Lung (tissue), 12 donors: ENCODE data around the gene DCHS2. TPM values are rescaled to one million over a fixed set of nuclear protein-coding genes. Genes with fewer than 3 reads are reported as not detected.

Experiments
- ATAC-seq: fragments of 200-7000 bp; cut with Tn5 transposase; one replicate; pipeline ENCODE4 v1.9.1; 2020; ENCODE audit warnings: moderate number of reproducible peaks; ENCODE audit not compliant: insufficient read depth, low FRiP score
- DNase-seq, 3 donors: peaks; one replicate each; pipeline ENCODE4 v3.0.0-alpha.2; 2013 to 2017
- H3K27ac ChIP-seq, 2 donors: one replicate each; pipeline ENCODE4 v1.5.1; 2013; ENCODE audit warnings: mild to moderate bottlenecking in 2 of 2, moderate library complexity in 2 of 2, control low read depth in 1 of 2, inconsistent platforms in 1 of 2, low read depth in 1 of 2, low read length in 1 of 2
- H3K27me3 ChIP-seq, 3 donors: one replicate each; pipeline ENCODE4 v1.5.1; 2013; ENCODE audit warnings: low read length in 2 of 3; ENCODE audit not compliant: control insufficient read depth in 3 of 3, insufficient read depth in 3 of 3
- H3K36me3 ChIP-seq, 4 donors: one replicate each; pipeline ENCODE4 v1.5.1; 2013; ENCODE audit warnings: low read length in 4 of 4, mild to moderate bottlenecking in 1 of 4, moderate library complexity in 1 of 4; ENCODE audit not compliant: control insufficient read depth in 4 of 4, insufficient read depth in 4 of 4
- H3K4me1 ChIP-seq, 5 donors: one replicate each; pipeline ENCODE4 v1.5.1; 2013; ENCODE audit warnings: low read length in 5 of 5, mild to moderate bottlenecking in 2 of 5, moderate library complexity in 1 of 5; ENCODE audit not compliant: control insufficient read depth in 5 of 5, insufficient read depth in 5 of 5
- H3K4me3 ChIP-seq: one replicate; pipeline ENCODE4 v1.5.1; 2013; ENCODE audit warnings: mild to moderate bottlenecking, control low read depth, moderate library complexity
- H3K9ac ChIP-seq, 2 donors: one replicate each; pipeline ENCODE4 v1.5.1; 2013; ENCODE audit warnings: low read length in 2 of 2, control low read depth in 1 of 2; ENCODE audit not compliant: insufficient read depth in 1 of 2
- H3K9me3 ChIP-seq, 4 donors: one replicate each; pipeline ENCODE4 v1.5.1; 2013; ENCODE audit warnings: low read length in 3 of 4, mild to moderate bottlenecking in 1 of 4, moderate library complexity in 1 of 4; ENCODE audit not compliant: control insufficient read depth in 4 of 4, insufficient read depth in 3 of 4
- CTCF ChIP-seq: IDR thresholded peaks from 2 replicates; pipeline ENCODE4 v1.5.1; 2012; ENCODE audit warnings: mild to moderate bottlenecking; ENCODE audit errors: control extremely low read depth, extremely low read depth
- WGBS, 2 donors: extraction: QIAGEN DNeasy Blood & Tissue Kit; methylation state at CpG; one replicate each; pipeline ENCODE4 v1.1.7; 2013; 5-methylcytosine and 5-hydroxymethylcytosine counted together
- polyA plus RNA-seq, 2 donors: library from polyadenylated mRNA; stranded (reverse); fragments of 200-250 nt; gene quantifications; one replicate each; pipeline ENCODE4 v1.2.1, GENCODE V29; 2013
- total RNA-seq, 2 donors: library from RNA; depleted of rRNA in 1 of 2; stranded (reverse); fragments of >200 nt in 1 of 2; gene quantifications; one replicate each; pipeline ENCODE4 v1.2.1, GENCODE V29; 2014 to 2021
- donor health status: control.
- donor health status: control.
- donor health status: Bipolar disorder and iron deficiency.
- donor health status: healthy.
- donor health status: DM: yes; HTN: yes; CAD: no.

DCHS2 gene
- total and polyA plus RNA-seq, 4 donors, result 0.02 to 13.4 (median 0.53) TPM

DNA sequence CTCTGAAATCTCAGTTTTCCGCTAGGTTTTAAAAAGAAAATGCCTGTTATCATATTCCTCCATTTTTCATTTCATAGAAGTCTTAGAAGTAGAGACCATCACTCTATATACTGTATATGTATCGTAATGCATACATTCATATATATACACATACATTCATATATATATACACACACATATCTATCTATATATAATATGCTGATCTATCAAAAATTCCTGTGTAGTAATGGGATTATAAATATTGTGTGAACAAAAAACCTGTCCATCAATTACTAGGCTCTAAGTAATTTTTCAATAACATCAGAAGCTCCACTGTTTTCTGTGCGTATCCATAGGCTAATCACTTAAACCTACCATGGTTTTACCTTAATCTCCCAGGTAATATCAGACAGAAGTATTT, 150.2 kb downstream of the DCHS2 start:
- ATAC-seq, result no peak
- H3K4me3 ChIP-seq, result no peak overlapping the region

GRCh38 chr4:154335588-154335987, 156.0 kb downstream of the DCHS2 start:
- ATAC-seq (no peak), DNase-seq (no peak)
- Histone ChIP-seq H3K9ac (no peak overlapping the region), H3K27me3 (peaks cover 0 to 17% (median 16%) of the 10 kb centered on the region in 3 donors), H3K4me1 (peaks cover 0 to 8% (median 0%) of the 10 kb centered on the region in 5 donors), H3K9me3 (peaks cover 0 to 7% (median 0%) of the 10 kb centered on the region in 4 donors), H3K4me3 (no peak overlapping the region), H3K36me3 (no peaks in the 10 kb centered on the region), H3K27ac (no peak overlapping the region)
- WGBS, 2 donors, result 94 to 96% methylated on average over 2 of the region's 2 CpGs
- no peak for TF ChIP-seq CTCF

More for the DNA sequence above, 150.2 kb downstream of the DCHS2 start:
- H3K9me3 ChIP-seq, result no peaks in the 10 kb centered on the region
- peaks cover 0 to 3% (median 0%) of the 10 kb centered on the region in 5 donors for H3K4me1 ChIP-seq
- no peaks in the 10 kb centered on the region for H3K36me3 ChIP-seq
- no peak for DNase-seq
- WGBS, 2 donors, result 95 to 96% methylated on average over 3 of the region's 3 CpGs
- no peak overlapping the region for H3K9ac ChIP-seq
- no peak for TF ChIP-seq CTCF
- H3K27me3 ChIP-seq, result no peaks in the 10 kb centered on the region
- no peak overlapping the region for H3K27ac ChIP-seq

- no peak for ATAC-seq
- H3K27me3 ChIP-seq, result peaks cover 0 to 17% (median 16%) of the 10 kb centered on the region in 3 donors
- H3K4me1 ChIP-seq, result peaks cover 0 to 16% (median 0%) of the 10 kb centered on the region in 5 donors
- 8 to 9% methylated on average over 48 of the region's 48 CpGs for WGBS, 2 donors
- H3K36me3 ChIP-seq, result no peaks in the 10 kb centered on the region
- H3K9ac ChIP-seq, result peak overlapping the region in 1 of 2 donors; percentile 17
- peak; percentile 53 to 74 (median 65) for DNase-seq
- peaks cover 0 to 7% (median 0%) of the 10 kb centered on the region in 4 donors for H3K9me3 ChIP-seq
- H3K4me3 ChIP-seq, result no peak overlapping the region
- no peak overlapping the region for H3K27ac ChIP-seq
- no peak for TF ChIP-seq CTCF
Measured at GRCh38 chr4:154332681-154333421, 158.7 kb downstream of the DCHS2 start.
